OCI-LY3 (cell line): Measurements from ENCODE around the gene ARL6IP4.

Experiments
- H2AFZ ChIP-seq: fragments of 200-600, 300-600 bp; shearing (Covaris generic); 2 replicates; pipeline ENCODE4 v1.6.0; 2014; ENCODE audit warnings: antibody characterized with exemption, low read depth, low read length
- H3K27ac ChIP-seq: fragments of 200-600, 300-600 bp; sonication (generic); 2 replicates; pipeline ENCODE4 v1.5.1; 2014; ENCODE audit warnings: mild to moderate bottlenecking, low read length, moderate library complexity, mixed read lengths
- H3K27me3 ChIP-seq: fragments of 200-600, 300-600 bp; sonication (generic); 2 replicates; pipeline ENCODE4 v1.6.1; 2014; ENCODE audit warnings: low read depth, low read length, mixed read lengths
- H3K36me3 ChIP-seq: fragments of 200-600, 300-600 bp; sonication (generic); replicated peaks from 2 replicates; pipeline ENCODE3; 2014; ENCODE audit warnings: low read depth, low read length, mixed read lengths
- H3K4me1 ChIP-seq: fragments of 300-600, 200-600 bp; sonication (generic); 2 replicates; pipeline ENCODE4 v1.6.1; 2014; ENCODE audit warnings: low read length, mixed read lengths
- H3K4me2 ChIP-seq: fragments of 200-600, 300-600 bp; sonication (generic); 2 replicates; pipeline ENCODE4 v1.6.1; 2014; ENCODE audit warnings: low read length, mixed read lengths
- H3K4me3 ChIP-seq: fragments of 300-600, 200-600 bp; sonication (generic); 2 replicates; pipeline ENCODE4 v1.5.1; 2014; ENCODE audit warnings: antibody characterized with exemption, mild to moderate bottlenecking, low read length, moderate library complexity
- H3K79me2 ChIP-seq: fragments of 300-600, 200-600 bp; shearing (Covaris generic); 2 replicates; pipeline ENCODE4 v1.6.1; 2014; ENCODE audit warnings: mild to moderate bottlenecking, low read length, mixed read lengths
- H3K9ac ChIP-seq: fragments of 300-600, 200-600 bp; shearing (Covaris generic); 2 replicates; pipeline ENCODE4 v1.6.0; 2014; ENCODE audit warnings: mild to moderate bottlenecking, low read length, moderate library complexity
- H3K9me3 ChIP-seq: fragments of 200-600, 300-600 bp; shearing (Covaris generic); 2 replicates; pipeline ENCODE4 v1.6.1; 2014; ENCODE audit warnings: low read length, mixed read lengths; ENCODE audit not compliant: insufficient read depth
- H4K20me1 ChIP-seq: fragments of 200-600, 300-600 bp; sonication (generic); 2 replicates; pipeline ENCODE4 v1.6.1; 2016; ENCODE audit warnings: low read length, mixed read lengths; ENCODE audit not compliant: insufficient read depth
- CTCF ChIP-seq: fragments of 200-600, 300-600 bp; sonication (generic); IDR thresholded peaks from 2 replicates; pipeline ENCODE4 v1.5.1; 2014; ENCODE audit warnings: antibody characterized with exemption, low read length, low read depth
- EZH2phosphoT487 ChIP-seq: fragments of 200-600 bp; shearing (Covaris generic); IDR thresholded peaks from 2 replicates; pipeline ENCODE4 v1.6.1; 2018; ENCODE audit warnings: antibody characterized with exemption, mixed run types, low read depth

ARL6IP4 gene

GRCh38 chr12:122958198-122958888 is 22.1 kb upstream of the ARL6IP4 start:
- no peaks in the 10 kb centered on the region for H3K4me1 ChIP-seq

GRCh38 chr12:122959566-122960192 is 20.8 kb upstream of the ARL6IP4 start:
- no peak overlapping the region for H3K4me2 ChIP-seq
- H3K9me3 ChIP-seq = no peaks in the 10 kb centered on the region
- no peak overlapping the region for H3K27ac ChIP-seq
- H3K9ac ChIP-seq = no peak overlapping the region
- H3K4me1 ChIP-seq = no peaks in the 10 kb centered on the region
- no peaks in the 10 kb centered on the region for H3K79me2 ChIP-seq
- no peak overlapping the region for H3K4me3 ChIP-seq
- peaks cover 4% of the 10 kb centered on the region; the same call in 1 of the 2 replicates for H3K27me3 ChIP-seq
- TF ChIP-seq EZH2phosphoT487 (no peak), CTCF (no peak)
- H2AFZ ChIP-seq = no peak overlapping the region
- H4K20me1 ChIP-seq = no peaks in the 10 kb centered on the region
- H3K36me3 ChIP-seq = no peaks in the 10 kb centered on the region

More at GRCh38 chr12:122958198-122958888, 22.1 kb upstream of the ARL6IP4 start:
- TF ChIP-seq EZH2phosphoT487 (no peak), CTCF (no peak)
- Histone ChIP-seq H3K79me2 (no peaks in the 10 kb centered on the region), H3K9ac (no peak overlapping the region), H2AFZ (no peak overlapping the region), H3K27me3 (peaks cover 6% of the 10 kb centered on the region; the same call in 1 of the 2 replicates), H3K9me3 (no peaks in the 10 kb centered on the region), H3K4me3 (no peak overlapping the region), H3K27ac (no peak overlapping the region), H4K20me1 (no peaks in the 10 kb centered on the region), H3K4me2 (no peak overlapping the region), H3K36me3 (no peaks in the 10 kb centered on the region)

GRCh38 chr12:122960193-122960569 is 20.3 kb upstream of the ARL6IP4 start:
- Histone ChIP-seq H3K27me3 (no peaks in the 10 kb centered on the region), H3K9me3 (no peaks in the 10 kb centered on the region), H3K9ac (no peak overlapping the region), H2AFZ (no peak overlapping the region), H3K4me2 (no peak overlapping the region), H3K79me2 (no peaks in the 10 kb centered on the region), H3K27ac (no peak overlapping the region), H4K20me1 (no peaks in the 10 kb centered on the region), H3K36me3 (no peaks in the 10 kb centered on the region), H3K4me1 (no peaks in the 10 kb centered on the region), H3K4me3 (no peak overlapping the region)
- no peak for TF ChIP-seq CTCF
- no peak for TF ChIP-seq EZH2phosphoT487

DNA sequence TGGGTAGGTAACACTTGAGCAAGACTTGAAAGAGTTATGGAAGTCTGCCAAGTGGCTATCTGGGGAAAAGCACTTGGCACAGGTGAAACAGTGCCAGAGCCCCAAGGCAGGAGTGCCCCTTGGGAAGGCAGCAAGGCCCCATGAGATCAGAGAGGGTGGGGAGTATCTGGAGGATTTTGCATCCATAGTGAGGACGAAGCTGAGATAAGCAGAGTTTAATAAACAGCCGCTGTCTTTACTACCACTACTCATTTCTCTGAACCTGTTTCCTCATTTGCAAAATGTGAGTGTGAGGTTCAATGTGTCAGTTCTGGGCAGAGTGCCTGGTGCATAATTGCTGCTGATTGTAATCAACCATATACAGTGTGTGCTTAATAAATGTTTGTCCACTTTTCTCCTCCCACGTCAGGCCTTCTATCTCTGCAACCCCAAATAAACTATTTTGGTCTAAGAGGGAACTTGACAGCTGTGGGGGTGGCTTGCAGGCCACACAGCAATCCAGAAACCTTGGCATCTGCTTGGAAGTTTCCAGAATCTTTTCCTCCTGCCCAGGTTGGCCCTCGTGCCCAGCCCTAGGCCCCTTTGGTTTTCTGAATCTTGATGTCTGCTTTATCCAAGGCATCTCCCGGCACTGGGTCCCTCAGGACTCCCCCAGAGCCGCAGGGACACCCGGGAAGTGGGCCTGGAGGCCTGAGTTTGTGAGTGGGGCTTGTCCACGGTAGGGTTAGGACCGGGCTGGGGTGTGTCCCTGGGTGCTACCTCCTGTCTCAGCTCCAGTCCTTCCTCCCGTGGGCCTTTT is 18.8 kb upstream of the ARL6IP4 start:
- no peak overlapping the region for H3K9ac ChIP-seq
- no peak overlapping the region for H2AFZ ChIP-seq
- H3K4me3 ChIP-seq = no peak overlapping the region
- no peaks in the 10 kb centered on the region for H3K27me3 ChIP-seq
- no peaks in the 10 kb centered on the region for H3K4me1 ChIP-seq
- TF ChIP-seq EZH2phosphoT487 = no peak
- no peak for TF ChIP-seq CTCF
- H3K79me2 ChIP-seq = no peaks in the 10 kb centered on the region
- no peaks in the 10 kb centered on the region for H4K20me1 ChIP-seq
- no peaks in the 10 kb centered on the region for H3K9me3 ChIP-seq
- H3K27ac ChIP-seq = no peak overlapping the region
- H3K4me2 ChIP-seq = no peak overlapping the region
- H3K36me3 ChIP-seq = no peaks in the 10 kb centered on the region
